HFF-Myc (cell line): ENCODE results near the gene HSD3B1.

Experiments used
- DNase-seq: peaks from one replicate; pipeline ENCODE4 v3.0.0-alpha.2; 2011; ENCODE audit warnings: low read depth; ENCODE audit errors: extremely low read depth
- H3K4me3 ChIP-seq: replicated peaks from 2 replicates; pipeline ENCODE4 v1.5.1; 2011; ENCODE audit warnings: low read depth, mild to moderate bottlenecking, control low read depth, low read length
- CTCF ChIP-seq: IDR thresholded peaks from 2 replicates; pipeline ENCODE4 v1.5.1; 2012; ENCODE audit warnings: mild to moderate bottlenecking, low read depth, low read length, control low read depth; ENCODE audit errors: missing control alignments

The HSD3B1 gene

GRCh38 chr1:119564548-119564947 lies 57.5 kb downstream of the HSD3B1 start:
- no peak for TF ChIP-seq CTCF
- no peak for DNase-seq
- H3K4me3 ChIP-seq: no peak overlapping the region
